NCI-H2227 (cell line): Measurements from ENCODE around the gene ZSCAN9.

Experiments
- DNase-seq: peaks from one replicate; lab custom pipeline; 2025; ENCODE audit not compliant: unreplicated experiment; lab: John Stamatoyannopoulos, UW

The ZSCAN9 gene

GRCh38 chr6:28220257-28221133, 4.6 kb upstream of the ZSCAN9 start:
- no peak for DNase-seq

- no peak for DNase-seq
Measured at GRCh38 chr6:28224131-28225055, 682 bp upstream of the ZSCAN9 start.

- DNase-seq, result no peak
Measured at GRCh38 chr6:28226460-28226859, 1.4 kb downstream of the ZSCAN9 start.

GRCh38 chr6:28232785-28233184, 7.7 kb downstream of the ZSCAN9 start:
- no peak for DNase-seq

- DNase-seq, result no peak
Measured at GRCh38 chr6:28235912-28236452, 10.9 kb downstream of the ZSCAN9 start.

GRCh38 chr6:28239636-28240035, 14.6 kb downstream of the ZSCAN9 start:
- DNase-seq, result no peak

- no peak for DNase-seq
Measured at GRCh38 chr6:28240471-28240870, 15.4 kb downstream of the ZSCAN9 start.

- no peak for DNase-seq
Measured at GRCh38 chr6:28243946-28244345, 18.9 kb downstream of the ZSCAN9 start.

- DNase-seq, result no peak
Measured at GRCh38 chr6:28245206-28245941, 20.3 kb downstream of the ZSCAN9 start.

- no peak for DNase-seq
Measured at GRCh38 chr6:28248916-28249315, 23.8 kb downstream of the ZSCAN9 start.

- DNase-seq, result no peak
Measured at GRCh38 chr6:28250747-28251146, 25.7 kb downstream of the ZSCAN9 start.

GRCh38 chr6:28251661-28252008, 26.6 kb downstream of the ZSCAN9 start:
- DNase-seq, result no peak

GRCh38 chr6:28252009-28252975, 27.2 kb downstream of the ZSCAN9 start, which contains the start of gene ZKSCAN4:
TSS of gene ZKSCAN4 (minus strand) at chr6:28252269. CDS start at chr6:28251980, 289 bp downstream.
- DNase-seq, result peak; percentile 95

- no peak for DNase-seq
Measured at GRCh38 chr6:28254121-28254519, 29.0 kb downstream of the ZSCAN9 start.

GRCh38 chr6:28257042-28257441, 32.0 kb downstream of the ZSCAN9 start:
- DNase-seq, result no peak

GRCh38 chr6:28258877-28259777, 34.1 kb downstream of the ZSCAN9 start, which contains the start of gene NKAPL:
TSS of gene NKAPL (plus strand) at chr6:28259297. CDS start at chr6:28259372, 75 bp downstream.
- DNase-seq, result no peak

- DNase-seq, result no peak
Measured at GRCh38 chr6:28263922-28264321, 38.8 kb downstream of the ZSCAN9 start.

- DNase-seq, result no peak
Measured at GRCh38 chr6:28264834-28265401, 39.8 kb downstream of the ZSCAN9 start.
